C4-2B (cell line): ENCODE results near the gene SLC25A21.
"Not testable (repeated sequence)": the region's sequence is repeated elsewhere in the genome, so short reads cannot be mapped to it uniquely, and the experiment has no call there.

Experiments used
- CTCF ChIP-seq: fragments of 450-650 bp; conservative IDR thresholded peaks from 2 replicates; pipeline ENCODE4 v1.5.1; 2017; ENCODE audit warnings: mild to moderate bottlenecking
- ZFX ChIP-seq: fragments of 450-650 bp; IDR thresholded peaks from 2 replicates; pipeline ENCODE4 v1.6.1; 2017

GRCh38 chr14:37180886-37181285 is 8.5 kb upstream of the SLC25A21 start:
- TF ChIP-seq CTCF, ZFX: not testable (repeated sequence)
